Measurements from ENCODE around the gene DKC1.

GRCh38 chrX:154797006-154797405, 34.3 kb downstream of the DKC1 start:
- TF ChIP-seq CTCF (IDR thresholded peaks at IDR 0.05; ENCODE audit: low read depth, low read length) (no peak), EZH2phosphoT487 (IDR thresholded peaks at IDR 0.05; ENCODE audit: low read depth) (no peak)

Measured in OCI-LY3 (cell line).